Activated T-helper 2 cell treated with anti-CD3 and anti-CD28 coated beads, Interferon-gamma antibody, Interleukin-2, Interleukin-4, amounts not matched to agents 10 μg/mL and 5 μg/mL and 100 μg/mL, durations not matched to agents 14 hours and 24 hours and 36 hours (primary cell): Measurements from ENCODE around the gene BCAR3. TPM values are rescaled to one million over a fixed set of nuclear protein-coding genes. Genes with fewer than 3 reads are reported as not detected.
"Not testable (repeated sequence)": the region's sequence is repeated elsewhere in the genome, so short reads cannot be mapped to it uniquely, and the experiment has no call there.

Source experiments
- DNase-seq: peaks from one replicate; pipeline ENCODE4 v3.0.0; 2021; ENCODE audit warnings: low spot score
- H3K27ac Mint-ChIP-seq: one replicate; pipeline ENCODE4 v1.8.0; 2021; ENCODE audit warnings: mixed read lengths
- H3K27me3 Mint-ChIP-seq: one replicate; pipeline ENCODE4 v1.8.0; 2021; ENCODE audit warnings: low read depth, mixed read lengths
- H3K36me3 Mint-ChIP-seq: one replicate; pipeline ENCODE4 v1.8.0; 2021; ENCODE audit warnings: low read depth, mixed read lengths
- H3K4me1 Mint-ChIP-seq: one replicate; pipeline ENCODE4 v1.8.0; 2021; ENCODE audit warnings: low read depth, mixed read lengths
- H3K4me3 Mint-ChIP-seq: one replicate; pipeline ENCODE4 v1.8.0; 2021; ENCODE audit warnings: low read depth, mild to moderate bottlenecking, moderate library complexity, mixed read lengths
- H3K9me3 Mint-ChIP-seq: one replicate; pipeline ENCODE4 v1.8.0; 2021; ENCODE audit warnings: mixed read lengths
- intact Hi-C: fragments of 100-400 bp; cut with micrococcal nuclease; formaldehyde crosslinking; loops from one replicate; pipeline ENCODE4 v1.15.1; 2023
- total RNA-seq: library from RNA; stranded (reverse); gene quantifications from 2 replicates; pipeline ENCODE4 v1.2.3, GENCODE V29; 2022

BCAR3 gene
- total RNA-seq, 1 donor from 2014 or later, result 9.4 TPM

GRCh38 chr1:93598396-93598795 is 83.2 kb downstream of the BCAR3 start:
- Mint-ChIP-seq H3K27me3 (peaks cover 9% of the 10 kb centered on the region), H3K4me3 (no peak overlapping the region), H3K4me1 (no peaks in the 10 kb centered on the region), H3K36me3 (no peaks in the 10 kb centered on the region), H3K9me3 (no peaks in the 10 kb centered on the region), H3K27ac (no peak overlapping the region)
- no peak for DNase-seq
- intact Hi-C loops, result no loop called here

DNA sequence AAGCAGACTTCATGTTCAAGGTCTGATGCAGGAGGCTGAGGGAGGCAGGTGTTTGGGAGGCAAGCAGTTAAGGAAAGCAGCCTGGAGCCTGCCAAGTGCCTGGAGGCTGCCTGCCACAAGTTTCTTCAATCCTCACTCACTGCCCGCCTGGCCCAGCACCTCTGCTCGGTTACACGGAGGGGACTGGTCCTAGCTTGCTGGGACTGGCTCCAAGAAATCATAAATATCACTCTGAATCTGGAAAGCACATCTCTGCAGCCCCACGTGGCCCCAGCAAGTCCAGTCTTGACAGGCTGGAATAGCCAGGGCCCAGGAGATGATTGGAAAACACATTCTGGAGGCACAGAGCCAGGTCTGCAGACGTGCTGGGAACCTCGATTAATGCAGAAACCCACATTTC is 83.9 kb downstream of the BCAR3 start:
- intact Hi-C loops, result no loop called here
- no peak overlapping the region for H3K27ac Mint-ChIP-seq

DNA sequence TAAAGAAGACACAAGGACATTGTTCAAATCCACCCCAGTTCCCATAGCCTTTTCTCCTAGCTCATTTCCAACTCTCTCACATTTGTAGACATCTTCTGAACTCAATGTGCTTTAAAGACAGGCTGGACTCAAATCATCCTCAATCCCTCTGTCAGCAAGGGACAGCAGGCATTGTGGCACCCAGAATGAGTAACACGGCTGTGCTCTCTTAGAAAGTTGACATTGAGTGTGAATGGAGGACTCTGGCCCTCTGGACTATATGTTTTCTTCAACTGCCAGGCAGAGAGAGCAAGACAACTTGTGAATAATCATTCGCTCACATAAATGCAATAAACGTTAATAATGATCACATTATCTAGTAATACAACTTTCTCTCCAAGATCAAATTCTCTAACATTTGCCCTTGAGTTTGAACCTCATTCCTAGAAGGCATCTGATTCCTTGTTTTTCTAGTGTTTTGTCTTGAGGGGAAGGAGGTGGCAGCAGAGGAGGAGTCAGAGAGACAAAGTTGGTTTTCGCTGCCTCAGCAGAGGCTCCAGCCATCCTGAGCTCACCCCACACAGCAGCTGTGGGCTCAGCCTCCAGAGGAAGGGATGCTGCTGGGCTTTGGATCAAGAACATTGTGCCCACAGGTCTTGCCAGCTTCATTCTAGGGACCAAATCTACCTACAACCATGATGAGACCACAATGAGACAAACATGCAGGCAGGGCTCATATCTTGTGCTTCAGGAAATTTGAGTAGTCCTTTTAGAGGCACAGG is 85.1 kb downstream of the BCAR3 start:
- Mint-ChIP-seq H3K27ac (no peak overlapping the region), H3K9me3 (no peaks in the 10 kb centered on the region), H3K36me3 (peaks cover 3% of the 10 kb centered on the region), H3K4me1 (peaks cover 5% of the 10 kb centered on the region), H3K4me3 (no peak overlapping the region), H3K27me3 (peaks cover 9% of the 10 kb centered on the region)
- intact Hi-C loops, result no loop called here
- no peak for DNase-seq

More for the DNA sequence above, 83.9 kb downstream of the BCAR3 start:
- Mint-ChIP-seq H3K9me3 (no peaks in the 10 kb centered on the region), H3K4me1 (no peaks in the 10 kb centered on the region), H3K4me3 (no peak overlapping the region), H3K27me3 (peaks cover 9% of the 10 kb centered on the region), H3K36me3 (no peaks in the 10 kb centered on the region)
- no peak for DNase-seq

GRCh38 chr1:93595743-93596142 is 85.9 kb downstream of the BCAR3 start:
- Mint-ChIP-seq H3K27me3 (peaks cover 8% of the 10 kb centered on the region), H3K27ac (no peak overlapping the region), H3K4me3 (no peak overlapping the region), H3K4me1 (peaks cover 9% of the 10 kb centered on the region), H3K36me3 (peaks cover 4% of the 10 kb centered on the region), H3K9me3 (no peaks in the 10 kb centered on the region)
- no peak for DNase-seq
- intact Hi-C loops, result no loop called here

- DNase-seq, result no peak
- H3K9me3 Mint-ChIP-seq, result no peaks in the 10 kb centered on the region
- no peak overlapping the region for H3K27ac Mint-ChIP-seq
- intact Hi-C loops, result no loop called here
- H3K36me3 Mint-ChIP-seq, result peaks cover 5% of the 10 kb centered on the region
- H3K4me1 Mint-ChIP-seq, result peaks cover 9% of the 10 kb centered on the region
- H3K27me3 Mint-ChIP-seq, result peaks cover 8% of the 10 kb centered on the region
- no peak overlapping the region for H3K4me3 Mint-ChIP-seq
These were observed 86.4 kb downstream of the BCAR3 start for GRCh38 chr1:93595266-93595665.

GRCh38 chr1:93594603-93594880 is 87.1 kb downstream of the BCAR3 start:
- DNase-seq, result no peak
- peaks cover 11% of the 10 kb centered on the region for H3K4me1 Mint-ChIP-seq
- peaks cover 8% of the 10 kb centered on the region for H3K27me3 Mint-ChIP-seq
- intact Hi-C loops, result no loop called here
- H3K9me3 Mint-ChIP-seq, result no peaks in the 10 kb centered on the region
- H3K27ac Mint-ChIP-seq, result no peak overlapping the region
- peaks cover 8% of the 10 kb centered on the region for H3K36me3 Mint-ChIP-seq
- H3K4me3 Mint-ChIP-seq, result no peak overlapping the region

- peaks cover 8% of the 10 kb centered on the region for H3K27me3 Mint-ChIP-seq
- H3K27ac Mint-ChIP-seq, result no peak overlapping the region
- no peaks in the 10 kb centered on the region for H3K9me3 Mint-ChIP-seq
- peaks cover 13% of the 10 kb centered on the region for H3K36me3 Mint-ChIP-seq
- peaks cover 13% of the 10 kb centered on the region for H3K4me1 Mint-ChIP-seq
- H3K4me3 Mint-ChIP-seq, result no peak overlapping the region
- intact Hi-C loops, result no loop called here
- DNase-seq, result no peak
These were observed 87.6 kb downstream of the BCAR3 start for GRCh38 chr1:93593854-93594602.

DNA sequence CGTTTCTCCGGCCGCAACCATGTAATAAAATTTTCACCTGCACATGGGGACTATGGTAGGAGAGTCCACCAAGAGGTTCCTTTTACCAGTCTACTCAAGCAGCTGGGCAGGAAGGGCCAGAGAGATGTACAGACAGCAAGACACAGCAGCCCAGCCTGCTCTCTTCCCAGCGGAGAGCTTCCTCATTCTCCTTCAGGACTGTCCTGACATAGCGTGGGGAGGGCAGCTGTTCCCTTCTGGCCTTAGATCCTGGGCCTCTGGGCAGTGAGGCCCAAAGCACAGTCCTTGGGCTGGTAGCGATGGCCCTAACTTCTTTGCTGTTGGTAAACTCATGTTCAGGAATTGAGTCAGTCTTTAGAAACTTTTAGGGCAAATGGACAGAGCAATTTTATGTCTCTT is 89.1 kb downstream of the BCAR3 start:
- peaks cover 25% of the 10 kb centered on the region for H3K36me3 Mint-ChIP-seq
- H3K4me1 Mint-ChIP-seq, result peaks cover 22% of the 10 kb centered on the region
- H3K4me3 Mint-ChIP-seq, result no peak overlapping the region
- peaks cover 8% of the 10 kb centered on the region for H3K27me3 Mint-ChIP-seq
- H3K27ac Mint-ChIP-seq, result no peak overlapping the region
- no peaks in the 10 kb centered on the region for H3K9me3 Mint-ChIP-seq
- DNase-seq, result no peak
- intact Hi-C loops, result no loop called here

DNA sequence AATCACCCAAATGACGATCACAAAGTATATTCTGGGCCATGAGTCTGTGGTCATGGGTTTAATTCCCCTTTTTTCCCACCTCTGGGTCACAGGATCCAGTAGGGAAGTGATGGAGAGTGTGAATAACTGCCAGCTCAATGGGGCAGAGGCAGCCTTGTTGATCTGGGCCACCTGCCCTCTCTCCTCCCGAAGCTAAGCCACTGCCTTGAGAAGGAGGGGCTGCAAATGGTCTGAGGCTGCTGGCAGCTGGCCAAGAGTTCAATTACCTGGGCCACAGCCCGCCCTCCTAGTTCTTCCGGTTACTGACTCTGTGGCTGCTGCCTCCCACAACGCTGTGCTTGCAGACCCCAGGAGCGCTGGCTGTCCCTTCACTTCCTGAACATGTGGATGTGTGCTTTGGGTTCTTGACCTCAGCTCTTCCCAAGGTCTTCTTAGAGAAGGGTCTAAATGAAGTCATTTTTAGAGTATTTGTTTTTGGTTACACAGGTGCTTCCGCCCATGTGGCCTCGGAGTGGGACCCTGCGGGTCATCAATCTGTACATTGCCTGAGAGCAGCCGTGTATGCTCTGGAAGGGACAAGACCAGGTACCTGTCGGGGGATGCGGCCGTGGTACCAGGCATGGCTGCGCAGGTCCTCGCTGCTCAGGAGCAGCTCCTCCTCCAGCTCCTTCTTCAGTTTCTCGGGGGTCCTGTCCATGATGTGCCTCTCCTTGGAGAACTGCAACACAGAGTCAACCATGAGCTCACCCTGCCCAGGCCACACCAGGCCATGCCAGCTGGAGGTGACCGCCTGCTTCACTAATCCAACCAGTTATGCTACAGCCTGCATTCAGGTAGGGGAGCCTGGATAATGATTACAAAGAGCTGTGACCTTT is 89.7 kb downstream of the BCAR3 start:
- Mint-ChIP-seq H3K4me1 (peaks cover 22% of the 10 kb centered on the region), H3K4me3 (no peak overlapping the region), H3K27ac (no peak overlapping the region), H3K9me3 (no peaks in the 10 kb centered on the region), H3K27me3 (peaks cover 8% of the 10 kb centered on the region), H3K36me3 (peaks cover 25% of the 10 kb centered on the region)
- intact Hi-C loops, result no loop called here
- DNase-seq, result no peak

DNA sequence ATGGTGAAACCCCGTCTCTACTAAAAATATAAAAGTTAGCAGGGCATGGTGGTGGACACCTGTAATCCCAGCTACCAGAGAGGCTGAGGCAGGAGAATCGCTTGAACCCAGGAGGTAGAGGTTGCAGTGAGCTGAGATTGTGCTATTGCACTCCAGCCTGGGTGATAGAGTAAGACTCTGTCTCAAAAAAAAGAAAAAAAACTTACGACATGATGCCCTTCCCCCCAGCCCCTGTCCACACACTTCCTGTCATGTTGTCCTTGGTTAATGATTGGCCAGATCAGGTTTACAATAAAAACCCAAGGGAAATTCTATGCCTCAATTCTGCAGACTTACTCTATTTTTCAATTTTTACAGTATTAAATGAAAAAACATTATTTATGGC is 90.4 kb downstream of the BCAR3 start:
- H3K27me3 Mint-ChIP-seq, DNase-seq, H3K27ac Mint-ChIP-seq, H3K4me3 Mint-ChIP-seq, H3K9me3 Mint-ChIP-seq, intact Hi-C loops: not testable (repeated sequence)
- Mint-ChIP-seq H3K4me1 (peaks cover 22% of the 10 kb centered on the region), H3K36me3 (peaks cover 25% of the 10 kb centered on the region)

- Mint-ChIP-seq H3K4me3 (no peak overlapping the region), H3K27me3 (no peaks in the 10 kb centered on the region), H3K9me3 (no peaks in the 10 kb centered on the region), H3K4me1 (peaks cover 22% of the 10 kb centered on the region), H3K27ac (no peak overlapping the region), H3K36me3 (peaks cover 25% of the 10 kb centered on the region)
- DNase-seq, result no peak
- intact Hi-C loops, result no loop called here
These were observed 92.7 kb downstream of the BCAR3 start for GRCh38 chr1:93588955-93589354.

- Mint-ChIP-seq H3K9me3 (no peaks in the 10 kb centered on the region), H3K4me3 (no peak overlapping the region), H3K27me3 (no peaks in the 10 kb centered on the region), H3K36me3 (peaks cover 25% of the 10 kb centered on the region), H3K4me1 (peaks cover 22% of the 10 kb centered on the region), H3K27ac (no peak overlapping the region)
- intact Hi-C loops, result no loop called here
- DNase-seq, result no peak
These were observed 93.4 kb downstream of the BCAR3 start for GRCh38 chr1:93588206-93588605.

GRCh38 chr1:93587354-93587753 is 94.3 kb downstream of the BCAR3 start:
- H3K9me3 Mint-ChIP-seq, result no peaks in the 10 kb centered on the region
- H3K4me1 Mint-ChIP-seq, result peaks cover 22% of the 10 kb centered on the region
- no peak overlapping the region for H3K27ac Mint-ChIP-seq
- H3K36me3 Mint-ChIP-seq, result peaks cover 25% of the 10 kb centered on the region
- no peak for DNase-seq
- H3K27me3 Mint-ChIP-seq, result no peaks in the 10 kb centered on the region
- no peak overlapping the region for H3K4me3 Mint-ChIP-seq
- intact Hi-C loops, result no loop called here
